Sigmoid colon (tissue), 4 donors: Measurements from ENCODE around the gene RPS6KL1.

Experiments
- EP300 ChIP-seq, 4 donors: sonication (generic); formaldehyde crosslinking; IDR thresholded peaks; one replicate each; pipeline ENCODE4 v1.6.1; 2017; ENCODE audit warnings: antibody characterized with exemption in 4 of 4
- POLR2A ChIP-seq, 2 donors: fragments of 450-650 bp; IDR thresholded peaks; one replicate each; pipeline ENCODE4 v1.6.1; 2016; ENCODE audit warnings: antibody characterized with exemption in 2 of 2, mild to moderate bottlenecking in 2 of 2, moderate library complexity in 2 of 2
- POLR2AphosphoS5 ChIP-seq, 4 donors: sonication (generic); formaldehyde crosslinking; IDR thresholded peaks; one replicate each; pipeline ENCODE4 v1.6.1; 2017; ENCODE audit warnings: antibody characterized with exemption in 4 of 4
- TF ChIP-seq, protein P1 (sequence below), 4 experiments: fragments of 450-650 bp in 3 of 4; fragments of 200-600 bp in 1 of 4; IDR thresholded peaks; one replicate each; pipeline ENCODE4 v1.5.1; 2016 to 2019; ENCODE audit warnings: antibody characterized with exemption in 4 of 4, mild to moderate bottlenecking in 3 of 4, moderate library complexity in 2 of 4

DNA sequence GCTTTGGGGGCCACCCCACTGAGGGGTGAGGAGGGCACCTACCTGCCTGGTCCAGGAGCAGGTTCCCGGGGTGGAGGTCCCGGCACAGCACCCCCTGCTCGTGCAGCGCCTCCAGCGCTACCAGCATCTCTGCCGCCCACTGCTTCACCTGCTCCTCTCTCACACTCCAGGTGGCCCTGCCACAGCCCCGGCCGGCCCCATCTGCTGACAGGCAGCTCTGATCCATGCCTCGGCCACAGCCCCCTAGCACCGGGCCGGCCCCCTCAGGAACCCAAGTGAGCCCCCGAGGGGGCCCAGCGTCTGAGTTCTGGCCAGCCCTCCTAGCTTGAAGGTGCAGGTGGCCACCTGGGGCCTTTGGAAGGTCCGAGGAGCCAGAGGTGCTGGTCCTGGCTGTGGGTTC, 13.6 kb downstream of the RPS6KL1 start:
- no peak for TF ChIP-seq POLR2A (IDR thresholded peaks at IDR 0.05)
- TF ChIP-seq, protein P1, sequence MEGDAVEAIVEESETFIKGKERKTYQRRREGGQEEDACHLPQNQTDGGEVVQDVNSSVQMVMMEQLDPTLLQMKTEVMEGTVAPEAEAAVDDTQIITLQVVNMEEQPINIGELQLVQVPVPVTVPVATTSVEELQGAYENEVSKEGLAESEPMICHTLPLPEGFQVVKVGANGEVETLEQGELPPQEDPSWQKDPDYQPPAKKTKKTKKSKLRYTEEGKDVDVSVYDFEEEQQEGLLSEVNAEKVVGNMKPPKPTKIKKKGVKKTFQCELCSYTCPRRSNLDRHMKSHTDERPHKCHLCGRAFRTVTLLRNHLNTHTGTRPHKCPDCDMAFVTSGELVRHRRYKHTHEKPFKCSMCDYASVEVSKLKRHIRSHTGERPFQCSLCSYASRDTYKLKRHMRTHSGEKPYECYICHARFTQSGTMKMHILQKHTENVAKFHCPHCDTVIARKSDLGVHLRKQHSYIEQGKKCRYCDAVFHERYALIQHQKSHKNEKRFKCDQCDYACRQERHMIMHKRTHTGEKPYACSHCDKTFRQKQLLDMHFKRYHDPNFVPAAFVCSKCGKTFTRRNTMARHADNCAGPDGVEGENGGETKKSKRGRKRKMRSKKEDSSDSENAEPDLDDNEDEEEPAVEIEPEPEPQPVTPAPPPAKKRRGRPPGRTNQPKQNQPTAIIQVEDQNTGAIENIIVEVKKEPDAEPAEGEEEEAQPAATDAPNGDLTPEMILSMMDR (IDR thresholded peaks at IDR 0.05): no peak
- no peak for TF ChIP-seq POLR2AphosphoS5 (IDR thresholded peaks at IDR 0.05)
- no peak for TF ChIP-seq EP300 (IDR thresholded peaks at IDR 0.05)
